HFFc6 (cell line): ENCODE measurements around the gene CACNG6. TPM values are rescaled to one million over a fixed set of nuclear protein-coding genes. Genes with fewer than 3 reads are reported as not detected.

Experiments used
- DNase-seq: peaks from one replicate; pipeline ENCODE4 v3.0.0-alpha.2; 2018
- H3K27ac Mint-ChIP-seq: 2 replicates; pipeline ENCODE4 v1.8.0; 2020; ENCODE audit warnings: mild to moderate bottlenecking, mixed read lengths
- H3K27me3 Mint-ChIP-seq: 2 replicates; pipeline ENCODE4 v1.8.0; 2021; ENCODE audit warnings: mild to moderate bottlenecking, moderate library complexity, mixed read lengths; ENCODE audit not compliant: insufficient read depth
- H3K36me3 Mint-ChIP-seq: 2 replicates; pipeline ENCODE4 v1.8.0; 2021; ENCODE audit warnings: low read depth, mixed read lengths
- H3K4me1 Mint-ChIP-seq: 2 replicates; pipeline ENCODE4 v1.8.0; 2020; ENCODE audit warnings: low read depth, mixed read lengths
- H3K4me3 Mint-ChIP-seq: 2 replicates; pipeline ENCODE4 v1.8.0; 2020; ENCODE audit warnings: mild to moderate bottlenecking, moderate library complexity, mixed read lengths
- H3K9me3 Mint-ChIP-seq: 2 replicates; pipeline ENCODE4 v1.8.0; 2020; ENCODE audit warnings: mild to moderate bottlenecking, mixed read lengths
- CTCF ChIP-seq: fragments of 200-600 bp; sonication (generic); IDR thresholded peaks from 2 replicates; pipeline ENCODE4 v1.5.0; 2021; ENCODE audit warnings: antibody characterized with exemption, mild to moderate bottlenecking
- total RNA-seq, 6 experiments: library from RNA; stranded (reverse); fragmentation: NEBNext Ultra II Directional; extraction: Animal tissue kit (Norgen Biotek cat#: 25700); gene quantifications; 2 replicates in 1 of 6; 3 replicates in 5 of 6; pipeline ENCODE4 v1.2.3, GENCODE V29; 2021

The CACNG6 gene
- total RNA-seq, 6 experiments from 2014 or later = not detected

- Mint-ChIP-seq H3K4me3 (no peak overlapping the region), H3K9me3 (no peaks in the 10 kb centered on the region; the same call in 1 of the 2 replicates), H3K27me3 (peaks cover 14% of the 10 kb centered on the region), H3K27ac (no peak overlapping the region), H3K36me3 (no peaks in the 10 kb centered on the region), H3K4me1 (peaks cover 26% of the 10 kb centered on the region)
- no peak for DNase-seq
- TF ChIP-seq CTCF = no peak
These were observed 10.0 kb upstream of the CACNG6 start for GRCh38 chr19:53981376-53981951.

- Mint-ChIP-seq H3K4me1 (peaks cover 26% of the 10 kb centered on the region), H3K4me3 (no peak overlapping the region), H3K9me3 (no peaks in the 10 kb centered on the region; the same call in 1 of the 2 replicates), H3K27ac (no peak overlapping the region), H3K27me3 (peaks cover 14% of the 10 kb centered on the region), H3K36me3 (no peaks in the 10 kb centered on the region)
- TF ChIP-seq CTCF = no peak
- no peak for DNase-seq
These were observed 9.4 kb upstream of the CACNG6 start for GRCh38 chr19:53982001-53982451.

- Mint-ChIP-seq H3K9me3 (no peaks in the 10 kb centered on the region; the same call in 1 of the 2 replicates), H3K36me3 (no peaks in the 10 kb centered on the region), H3K4me1 (peaks cover 23% of the 10 kb centered on the region), H3K27ac (no peak overlapping the region), H3K27me3 (peaks cover 13% of the 10 kb centered on the region), H3K4me3 (no peak overlapping the region)
- no peak for DNase-seq
- no peak for TF ChIP-seq CTCF
These were observed 8.8 kb upstream of the CACNG6 start for GRCh38 chr19:53982611-53983010.

- H3K9me3 Mint-ChIP-seq = no peaks in the 10 kb centered on the region; the same call in 1 of the 2 replicates
- no peak overlapping the region for H3K4me3 Mint-ChIP-seq
- H3K27ac Mint-ChIP-seq = no peak overlapping the region
- no peak for DNase-seq
- peaks cover 16% of the 10 kb centered on the region for H3K27me3 Mint-ChIP-seq
- peaks cover 19% of the 10 kb centered on the region for H3K4me1 Mint-ChIP-seq
- H3K36me3 Mint-ChIP-seq = no peaks in the 10 kb centered on the region
- no peak for TF ChIP-seq CTCF
These were observed 7.8 kb upstream of the CACNG6 start for GRCh38 chr19:53983457-53984289.

- no peak for DNase-seq
- no peak overlapping the region for H3K27ac Mint-ChIP-seq
- no peaks in the 10 kb centered on the region for H3K4me1 Mint-ChIP-seq
- no peaks in the 10 kb centered on the region for H3K9me3 Mint-ChIP-seq
- H3K27me3 Mint-ChIP-seq = peaks cover 14% of the 10 kb centered on the region
- no peak for TF ChIP-seq CTCF
- H3K36me3 Mint-ChIP-seq = no peaks in the 10 kb centered on the region
- no peak overlapping the region for H3K4me3 Mint-ChIP-seq
These were observed 5.6 kb upstream of the CACNG6 start for GRCh38 chr19:53985863-53986262.
